K562 (cell line): ENCODE measurements around the gene HSPB6. TPM values are rescaled to one million over a fixed set of nuclear protein-coding genes. Genes with fewer than 3 reads are reported as not detected.

Experiments
- CSDE1 ChIP-seq, 2 experiments: fragments of 450-650 bp; IDR thresholded peaks; 2 replicates each; pipeline ENCODE4 v1.6.1; 2016; ENCODE audit warnings: mild to moderate bottlenecking in 1 of 2
- DPF2 ChIP-seq: fragments of 450-650 bp; IDR thresholded peaks from 2 replicates; pipeline ENCODE4 v1.6.1; 2016
- ESRRA ChIP-seq: fragments of 450-650 bp; IDR thresholded peaks from 2 replicates; pipeline ENCODE4 v1.6.1; 2014; ENCODE audit warnings: low read depth, mild to moderate bottlenecking, moderate library complexity, borderline replicate concordance
- FOXP1 ChIP-seq: sonication (generic); formaldehyde crosslinking; IDR thresholded peaks from 2 replicates; pipeline ENCODE4 v1.8.0; 2022; ENCODE audit warnings: mild to moderate bottlenecking, missing genetic modification reagents
- HDAC2 ChIP-seq: fragments of 450-650 bp; IDR thresholded peaks from 2 replicates; pipeline ENCODE4 v1.6.1; 2016; ENCODE audit warnings: mild to moderate bottlenecking
- ID3 ChIP-seq, 2 experiments: fragments of 250-450 bp in 1 of 2; fragments of 450-650 bp in 1 of 2; sonication (Bioruptor Pico) in 1 of 2; IDR thresholded peaks; 2 replicates each; pipeline versions ENCODE4 v1.6.1 to v1.8.0; 2016 to 2021; ENCODE audit warnings: mild to moderate bottlenecking in 2 of 2, moderate library complexity in 2 of 2, missing compliant biosample characterization in 1 of 2, missing genetic modification characterization in 1 of 2
- IRF2 ChIP-seq: sonication (generic); formaldehyde crosslinking; IDR thresholded peaks from 2 replicates; pipeline ENCODE4 v1.8.1; 2022; ENCODE audit warnings: mild to moderate bottlenecking, missing genetic modification reagents
- LCOR ChIP-seq: sonication (generic); formaldehyde crosslinking; IDR thresholded peaks from 2 replicates; pipeline ENCODE4 v1.8.0; 2022; ENCODE audit warnings: mild to moderate bottlenecking, missing genetic modification reagents
- MAX ChIP-seq: sonication (generic); formaldehyde crosslinking; IDR thresholded peaks from 2 replicates; pipeline ENCODE4 v1.9.0; 2022; ENCODE audit warnings: mild to moderate bottlenecking, missing genetic modification reagents
- MBD2 ChIP-seq: sonication (generic); IDR thresholded peaks from 2 replicates; pipeline ENCODE4 v1.6.1; 2016; ENCODE audit warnings: low read depth, borderline replicate concordance
- NR0B1 ChIP-seq: fragments of 450-650 bp; IDR thresholded peaks from one replicate; pipeline ENCODE4 v1.6.1; 2018; ENCODE audit warnings: mild to moderate bottlenecking, moderate library complexity; ENCODE audit not compliant: partially characterized antibody
- POLR2H ChIP-seq: IDR thresholded peaks from 2 replicates; pipeline ENCODE4 v1.6.1; 2016; ENCODE audit warnings: missing genetic modification characterization, low read depth, mild to moderate bottlenecking, control low read depth, missing compliant biosample characterization, moderate library complexity
- RBM39 ChIP-seq: fragments of 200-400 bp; formaldehyde crosslinking; optimal IDR thresholded peaks from 2 replicates; pipeline ENCODE3; 2018; ENCODE audit warnings: low read depth, low read length
- SAFB2 ChIP-seq: fragments of 200-400 bp; formaldehyde crosslinking; IDR thresholded peaks from 2 replicates; pipeline ENCODE4 v1.6.1; 2018; ENCODE audit warnings: borderline replicate concordance, low read length, low read depth, moderate library complexity; ENCODE audit not compliant: severe bottlenecking
- SMAD3 ChIP-seq: fragments of 450-650 bp; formaldehyde crosslinking; conservative IDR thresholded peaks from 2 replicates; pipeline ENCODE4 v1.4.0; 2020; ENCODE audit warnings: mild to moderate bottlenecking
- STAT5A ChIP-seq: IDR thresholded peaks from 2 replicates; pipeline ENCODE4 v1.6.1; 2012; ENCODE audit warnings: low read length, inconsistent platforms, borderline replicate concordance
- TAL1 ChIP-seq: fragments of 450-650 bp; IDR thresholded peaks from 2 replicates; pipeline ENCODE4 v1.6.1; 2016; ENCODE audit warnings: mild to moderate bottlenecking
- XRCC3 ChIP-seq: fragments of 450-650 bp; IDR thresholded peaks from 2 replicates; pipeline ENCODE4 v1.6.1; 2017; ENCODE audit warnings: mild to moderate bottlenecking, moderate library complexity
- ZMIZ1 ChIP-seq, 2 experiments: fragments of 150-350 bp in 1 of 2; IDR thresholded peaks; 2 replicates each; pipeline ENCODE4 v1.6.1; 2012 to 2016; ENCODE audit warnings: low read depth in 2 of 2, low read length in 2 of 2, mild to moderate bottlenecking in 1 of 2, moderate library complexity in 1 of 2
- ZNF174 ChIP-seq: fragments of 250-450 bp; sonication (Bioruptor Pico); IDR thresholded peaks from 2 replicates; pipeline ENCODE4 v1.4.0; 2020; ENCODE audit warnings: mild to moderate bottlenecking
- ZNF316 ChIP-seq: fragments of 450-650 bp; IDR thresholded peaks from 2 replicates; pipeline ENCODE4 v1.6.1; 2016
- ZNF696 ChIP-seq: fragments of 250-450 bp; sonication (Bioruptor Pico); conservative IDR thresholded peaks from 2 replicates; pipeline ENCODE4 v1.4.0; 2020; ENCODE audit warnings: mild to moderate bottlenecking, moderate library complexity
- polyA plus RNA-seq, 8 experiments: library from polyadenylated mRNA; depleted of rRNA in 4 of 8; stranded (reverse) in 5 of 8; unstranded in 3 of 8; fragments of >200 nt; fragmentation: Nextera tagmentation in 2 of 8; fragmentation: Illumina TruSeq in 1 of 8; extraction: Ambion mirVana in 2 of 8; extraction: Trizol in 1 of 8; gene quantifications; 2 replicates each; pipeline versions ENCODE4 v1.2.1 to v1.2.3, GENCODE V29; 2011 to 2014; ENCODE audit warnings: inconsistent platforms in 1 of 8, missing spikeins in 1 of 8
- total RNA-seq, 7 experiments: library from RNA; depleted of rRNA in 6 of 7; stranded (reverse); fragments of >200 nt in 6 of 7; fragmentation: Illumina TruSeq in 2 of 7; extraction: Trizol in 2 of 7; gene quantifications; 2 replicates each; pipeline versions ENCODE4 v1.2.1 to v1.2.3, GENCODE V29; 2011 to 2021; ENCODE audit warnings: low replicate concordance in 1 of 7

HSPB6 gene
- total and polyA plus RNA-seq, 9 of the 15 experiments (the other 6 are each of a cell fraction or from before 2014, with no cell fraction given): 0.55 TPM; not detected in 8

- TF ChIP-seq ZMIZ1 (IDR thresholded peaks at IDR 0.05; ENCODE audit: low read depth in 2 of 2, low read length in 2 of 2): no peak; a peak in 1 of 4 replicates
- TF ChIP-seq HDAC2: no peak
- peak; percentile 79; the same call in 1 of the 2 replicates for TF ChIP-seq FOXP1
- TF ChIP-seq RBM39: no peak
- TF ChIP-seq MBD2: peak; percentile 99
- TF ChIP-seq MAX (CRISPR knock-in tag): peak; percentile 53; the same call in 1 of the 2 replicates
- TF ChIP-seq POLR2H (tag): peak; percentile 90
- peak; percentile 99; the same call in 1 of the 2 replicates for TF ChIP-seq ESRRA
- no peak for TF ChIP-seq ZNF316
- no peak for TF ChIP-seq SMAD3 (CRISPR knock-in tag)
- no peak for TF ChIP-seq ID3 (CRISPR knock-in tag; IDR thresholded peaks at IDR 0.05)
- TF ChIP-seq ID3 (tag; IDR thresholded peaks at IDR 0.05): peak; percentile 44; the same call in 1 of the 2 replicates
- TF ChIP-seq CSDE1 (IDR thresholded peaks at IDR 0.05): peak in 1 of 2 experiments; percentile 97; a peak in 2 of 4 replicates
- TF ChIP-seq ZNF696 (CRISPR knock-in tag): no peak
- no peak for TF ChIP-seq IRF2 (CRISPR knock-in tag)
- TF ChIP-seq TAL1: no peak
- no peak for TF ChIP-seq XRCC3
- TF ChIP-seq ZNF174 (CRISPR knock-in tag): no peak
- TF ChIP-seq LCOR: 0 out of 2 replicates have a peak, but pooled peaks have one; percentile 62
- TF ChIP-seq DPF2: no peak
- no peak for TF ChIP-seq STAT5A
- TF ChIP-seq NR0B1: no peak
- TF ChIP-seq SAFB2: no peak
Observed at GRCh38 chr19:35757749-35758608, 1.1 kb upstream of the HSPB6 start, which contains the start of gene PROSER3 (continued).
